H1 (cell line): ENCODE measurements around the gene BCL2. TPM values are rescaled to one million over a fixed set of nuclear protein-coding genes. Genes with fewer than 3 reads are reported as not detected.

Experiments
- CTCF ChIA-PET: fragments of 300-600 bp; sonication (Branson Sonifier 250); formaldehyde crosslinking; loops from one replicate; lab custom pipeline; 2021; ENCODE audit not compliant: partially characterized antibody; lab: Charles Lee
- POLR2A ChIA-PET: fragments of 300-600 bp; sonication (Branson Sonifier 250); formaldehyde crosslinking; loops from one replicate; lab custom pipeline; 2021; ENCODE audit warnings: inconsistent platforms; ENCODE audit not compliant: partially characterized antibody; lab: Charles Lee
- DNase-seq, 2 experiments: peaks; one replicate each; pipeline versions ENCODE4 v3.0.0 to v3.0.0-alpha.2; 2010 to 2022; ENCODE audit warnings: low spot score in 2 of 2, low read depth in 1 of 2, mixed read lengths in 1 of 2
- FAIRE-seq: peaks from 2 replicates; lab custom pipeline; 2011; peaks lifted over from hg19 to GRCh38; lab: Jason Lieb, UNC
- H2AFZ ChIP-seq: 2 replicates; pipeline ENCODE4 v1.8.1; 2012; ENCODE audit warnings: low read length, inconsistent platforms
- H2AK5ac ChIP-seq: 2 replicates; pipeline ENCODE4 v1.6.1; 2013; ENCODE audit warnings: low read depth, low read length
- H2BK120ac ChIP-seq: replicated peaks from 2 replicates; pipeline ENCODE3; 2013; ENCODE audit warnings: low read depth, low read length, inconsistent platforms
- H2BK12ac ChIP-seq: 2 replicates; pipeline ENCODE4 v1.6.1; 2013; ENCODE audit warnings: low read depth, low read length
- H2BK15ac ChIP-seq: 2 replicates; pipeline ENCODE4 v1.6.1; 2013; ENCODE audit warnings: low read length
- H2BK20ac ChIP-seq: 2 replicates; pipeline ENCODE4 v1.6.1; 2013; ENCODE audit warnings: low read length
- H2BK5ac ChIP-seq: 2 replicates; pipeline ENCODE4 v1.6.1; 2013; ENCODE audit warnings: low read depth, low read length
- H3K14ac ChIP-seq: 2 replicates; pipeline ENCODE4 v1.6.1; 2013; ENCODE audit warnings: inconsistent platforms; ENCODE audit not compliant: insufficient read length
- H3K18ac ChIP-seq: 2 replicates; pipeline ENCODE4 v1.6.1; 2013; ENCODE audit warnings: low read length; ENCODE audit errors: extremely low read depth
- H3K23ac ChIP-seq: 2 replicates; pipeline ENCODE4 v1.6.1; 2013; ENCODE audit warnings: inconsistent platforms; ENCODE audit not compliant: insufficient read length
- H3K23me2 ChIP-seq: 2 replicates; pipeline ENCODE4 v1.6.1; 2013; ENCODE audit warnings: low read depth, low read length
- H3K27ac ChIP-seq: 2 replicates; pipeline ENCODE4 v1.6.1; 2011; ENCODE audit warnings: low read depth, low read length, inconsistent platforms
- H3K27me3 ChIP-seq, 4 experiments: replicated peaks in 1 of 4; 1 replicate in 1 of 4; 2 replicates in 3 of 4; pipeline versions ENCODE4 v1.6.1 to v1.8.1; 2011 to 2013; ENCODE audit warnings: low read length in 3 of 4, mild to moderate bottlenecking in 3 of 4, inconsistent platforms in 2 of 4, mixed read lengths in 2 of 4, moderate library complexity in 1 of 4; ENCODE audit not compliant: control insufficient read depth in 3 of 4, insufficient read depth in 3 of 4; ENCODE audit errors: extremely low read depth in 1 of 4
- H3K36me3 ChIP-seq, 4 experiments: 2 replicates each; pipeline versions ENCODE4 v1.6.1 to v1.8.1; 2011 to 2013; ENCODE audit warnings: mild to moderate bottlenecking in 4 of 4, low read length in 3 of 4, moderate library complexity in 2 of 4, control low read depth in 1 of 4, inconsistent platforms in 1 of 4; ENCODE audit not compliant: insufficient read depth in 4 of 4, control insufficient read depth in 2 of 4
- H3K4ac ChIP-seq: replicated peaks from 2 replicates; pipeline ENCODE3; 2013; ENCODE audit warnings: low read length, low read depth, mixed read lengths, inconsistent platforms; ENCODE audit not compliant: insufficient read length
- H3K4me1 ChIP-seq, 4 experiments: replicated peaks in 1 of 4; 1 replicate in 1 of 4; 2 replicates in 3 of 4; pipeline versions ENCODE4 v1.6.1 to v1.8.1; 2011 to 2013; ENCODE audit warnings: low read length in 3 of 4, inconsistent platforms in 2 of 4, mixed read lengths in 1 of 4; ENCODE audit not compliant: insufficient read depth in 4 of 4, control insufficient read depth in 3 of 4
- H3K4me2 ChIP-seq, 2 experiments: 2 replicates each; pipeline versions ENCODE4 v1.6.1 to v1.8.1; 2011 to 2013; ENCODE audit warnings: low read depth in 2 of 2, low read length in 2 of 2, control low read depth in 1 of 2, inconsistent platforms in 1 of 2, mild to moderate bottlenecking in 1 of 2; ENCODE audit not compliant: insufficient read depth in 1 of 2
- H3K4me3 ChIP-seq, 4 experiments: fragments of 200-600, 300-600 bp in 1 of 4; sonication (generic), shearing (Covaris generic), sonication (Bioruptor Twin) in 1 of 4; 2 replicates each; pipeline versions ENCODE4 v1.5.1 to v1.8.1; 2011 to 2016; ENCODE audit warnings: low read length in 4 of 4, low read depth in 3 of 4, control low read depth in 2 of 4, inconsistent platforms in 2 of 4, mild to moderate bottlenecking in 2 of 4, mixed read lengths in 1 of 4, moderate library complexity in 1 of 4; ENCODE audit not compliant: insufficient read depth in 2 of 4; ENCODE audit errors: extremely low read depth in 1 of 4
- H3K56ac ChIP-seq: replicated peaks from 2 replicates; pipeline ENCODE3; 2013; ENCODE audit warnings: low read depth, mild to moderate bottlenecking, mixed read lengths, low read length, inconsistent platforms; ENCODE audit not compliant: insufficient read length
- H3K79me1 ChIP-seq: 2 replicates; pipeline ENCODE4 v1.6.1; 2013; ENCODE audit warnings: low read depth, low read length, control low read depth
- H3K79me2 ChIP-seq, 2 experiments: 2 replicates each; pipeline versions ENCODE4 v1.6.1 to v1.8.1; 2012 to 2013; ENCODE audit warnings: low read length in 2 of 2, mild to moderate bottlenecking in 2 of 2, inconsistent platforms in 1 of 2; ENCODE audit not compliant: insufficient read depth in 2 of 2, control insufficient read depth in 1 of 2
- H3K9ac ChIP-seq, 4 experiments: replicated peaks in 1 of 4; 1 replicate in 1 of 4; 2 replicates in 3 of 4; pipeline versions ENCODE4 v1.6.1 to v1.8.1; 2011 to 2013; ENCODE audit warnings: low read depth in 3 of 4, low read length in 3 of 4, control low read depth in 2 of 4, mild to moderate bottlenecking in 2 of 4, moderate library complexity in 2 of 4, inconsistent platforms in 1 of 4; ENCODE audit errors: extremely low read depth in 1 of 4
- H3K9me3 ChIP-seq, 2 experiments: 2 replicates each; pipeline versions ENCODE4 v1.6.1 to v1.8.1; 2012 to 2013; ENCODE audit warnings: mild to moderate bottlenecking in 2 of 2, moderate library complexity in 2 of 2, control low read depth in 1 of 2, inconsistent platforms in 1 of 2, low read depth in 1 of 2, low read length in 1 of 2, mixed read lengths in 1 of 2; ENCODE audit not compliant: insufficient read depth in 2 of 2
- H4K20me1 ChIP-seq, 2 experiments: replicated peaks in 1 of 2; 2 replicates each; pipeline versions ENCODE3 to v1.8.1; 2011 to 2013; ENCODE audit warnings: inconsistent platforms in 2 of 2, low read length in 2 of 2, mild to moderate bottlenecking in 1 of 2; ENCODE audit not compliant: insufficient read depth in 2 of 2, control insufficient read depth in 1 of 2
- H4K5ac ChIP-seq: 2 replicates; pipeline ENCODE4 v1.6.1; 2013; ENCODE audit warnings: low read length, low read depth, mixed read lengths, inconsistent platforms; ENCODE audit not compliant: insufficient read length
- H4K8ac ChIP-seq: 2 replicates; pipeline ENCODE4 v1.8.0; 2013; ENCODE audit warnings: mild to moderate bottlenecking, moderate library complexity, low read length, inconsistent platforms; ENCODE audit not compliant: insufficient read depth; ENCODE audit errors: extremely low read depth
- H4K91ac ChIP-seq: replicated peaks from 2 replicates; pipeline ENCODE3; 2013; ENCODE audit warnings: low read length, mixed read lengths, inconsistent platforms; ENCODE audit not compliant: insufficient read length
- SIRT6 ChIP-seq: IDR thresholded peaks from one replicate; pipeline ENCODE4 v1.7.1; 2012; ENCODE audit warnings: low read length, inconsistent platforms
- SP2 ChIP-seq: IDR thresholded peaks from 2 replicates; pipeline ENCODE4 v1.6.1; 2012; ENCODE audit warnings: mild to moderate bottlenecking, low read length, inconsistent platforms
- WGBS, 2 experiments: shearing (Covaris generic) in 1 of 2; methylation state at CpG; one replicate each; pipeline versions ENCODE4 v1.1.6 to v1.1.7; 2013 to 2015; ENCODE audit warnings: low lambda C conversion rate in 2 of 2, mixed read lengths in 2 of 2, inconsistent platforms in 1 of 2, low coverage in 1 of 2, missing lambda C conversion rate in 1 of 2; ENCODE audit not compliant: insufficient replicate concordance in 2 of 2, insufficient coverage in 1 of 2, insufficient read length in 1 of 2; ENCODE audit errors: extremely low coverage in 1 of 2, missing lambda C conversion rate in 1 of 2; 5-methylcytosine and 5-hydroxymethylcytosine counted together
- polyA plus RNA-seq, 7 experiments: library from polyadenylated mRNA; depleted of rRNA in 3 of 7; stranded (reverse) in 5 of 7; unstranded in 2 of 7; fragments of >200 nt in 5 of 7; fragments of 200-250 nt in 2 of 7; gene quantifications; 1 replicate in 5 of 7; 2 replicates in 1 of 7; 4 replicates in 1 of 7; pipeline versions ENCODE4 v1.2.1 to v1.2.3, GENCODE V29; 2011 to 2013; ENCODE audit warnings: missing spikeins in 2 of 7, mixed read lengths in 2 of 7
- total RNA-seq: library from RNA; stranded (reverse); fragmentation: NEBNext Ultra II Directional; extraction: Animal tissue kit (Norgen Biotek cat#: 25700); gene quantifications from 2 replicates; pipeline ENCODE4 v1.2.1, GENCODE V29; 2021

Gene BCL2
- total and polyA plus RNA-seq, 2 of the 8 experiments (the other 6 are each of a cell fraction or from before 2014, with no cell fraction given) = 0.59 to 4.5 TPM

GRCh38 chr18:63249771-63250170 is 69.8 kb downstream of the BCL2 start:
- no peak overlapping the region for H3K14ac ChIP-seq
- H3K4ac ChIP-seq = no peak overlapping the region
- ChIA-PET POLR2A (no interaction called here), CTCF (interaction anchor here (0.6 to 1.0 kb wide), 2 partner anchors 16 to 540 kb away, joined by 3 read pairs; no protein-coding TSS in a partner anchor)
- no peaks in the 10 kb centered on the region for H3K79me2 ChIP-seq
- H2BK5ac ChIP-seq = no peak overlapping the region
- 86% methylated on average over 7 of the region's 7 CpGs; no CpG with 5 or more reads in 1 of the 2 experiments for WGBS, 2 experiments
- no peak overlapping the region for H4K5ac ChIP-seq
- no peak overlapping the region for H2BK20ac ChIP-seq
- no peak overlapping the region for H3K56ac ChIP-seq
- H3K23me2 ChIP-seq = no peaks in the 10 kb centered on the region; the same call in 1 of the 2 replicates
- H2BK15ac ChIP-seq = no peak overlapping the region
- H3K9me3 ChIP-seq = no peaks in the 10 kb centered on the region
- no peak overlapping the region for H3K27ac ChIP-seq
- no peak overlapping the region for H3K18ac ChIP-seq
- no peaks in the 10 kb centered on the region for H3K79me1 ChIP-seq
- peaks cover 0 to 2% (median 0%) of the 10 kb centered on the region in 4 experiments; a peak in 1 of 7 replicates for H3K27me3 ChIP-seq
- H4K91ac ChIP-seq = no peak overlapping the region
- H4K8ac ChIP-seq = no peak overlapping the region
- H3K4me2 ChIP-seq = no peak overlapping the region
- H3K4me1 ChIP-seq = no peaks in the 10 kb centered on the region
- H3K9ac ChIP-seq = no peak overlapping the region
- H2AFZ ChIP-seq = no peak overlapping the region
- H4K20me1 ChIP-seq = no peaks in the 10 kb centered on the region
- H2AK5ac ChIP-seq = no peak overlapping the region
- TF ChIP-seq SIRT6 (no peak), SP2 (no peak)
- DNase-seq (no peak), FAIRE-seq (no peak)
- no peak overlapping the region for H3K4me3 ChIP-seq
- H2BK120ac ChIP-seq = no peak overlapping the region
- no peak overlapping the region for H2BK12ac ChIP-seq
- H3K36me3 ChIP-seq = no peaks in the 10 kb centered on the region
- no peak overlapping the region for H3K23ac ChIP-seq
